Right lobe of liver (tissue), 6 donors: ENCODE data around the gene MID1. TPM values are rescaled to one million over a fixed set of nuclear protein-coding genes. Genes with fewer than 3 reads are reported as not detected.

Experiments used
- ATAC-seq, 4 donors: fragments of 200-7000 bp; cut with Tn5 transposase; one replicate each; pipeline ENCODE4 v1.9.1; 2020; ENCODE audit warnings: mild to moderate bottlenecking in 4 of 4, moderate library complexity in 4 of 4
- DNase-seq, 3 donors: peaks; one replicate each; pipeline ENCODE4 v3.0.0-alpha.2; 2020
- H3K27ac ChIP-seq, 3 donors: fragments of 200-600 bp; one replicate each; pipeline ENCODE4 v1.8.0; 2022
- H3K27me3 ChIP-seq, 2 donors: fragments of 200-600 bp; one replicate each; pipeline ENCODE4 v1.8.0; 2022
- H3K36me3 ChIP-seq, 4 donors: fragments of 200-600 bp; sonication (generic) in 1 of 4; one replicate each; pipeline versions ENCODE4 v1.5.1 to v1.8.0; 2017 to 2022; ENCODE audit warnings: control low read depth in 1 of 4
- H3K4me1 ChIP-seq, 4 donors: fragments of 200-600 bp; sonication (generic) in 1 of 4; one replicate each; pipeline versions ENCODE4 v1.5.1 to v1.8.0; 2017 to 2022; ENCODE audit warnings: control low read depth in 1 of 4
- H3K4me3 ChIP-seq, 3 donors: fragments of 200-600 bp; one replicate each; pipeline ENCODE4 v1.8.0; 2022
- H3K9me3 ChIP-seq, 4 donors: fragments of 200-600 bp; sonication (generic) in 1 of 4; one replicate each; pipeline versions ENCODE4 v1.5.1 to v1.8.0; 2017 to 2022; ENCODE audit warnings: control low read depth in 1 of 4
- CTCF ChIP-seq, 4 donors: fragments of 200-600 bp in 3 of 4; fragments of 450-650 bp in 1 of 4; IDR thresholded peaks; one replicate each; pipeline versions ENCODE4 v1.5.1 to v1.8.0; 2016 to 2022; ENCODE audit warnings: antibody characterized with exemption in 4 of 4, mild to moderate bottlenecking in 2 of 4
- POLR2A ChIP-seq: fragments of 450-650 bp; IDR thresholded peaks from one replicate; pipeline ENCODE4 v1.6.1; 2017; ENCODE audit warnings: antibody characterized with exemption, mild to moderate bottlenecking
- WGBS: methylation state at CpG from one replicate; pipeline ENCODE4 v1.1.6; 2018; ENCODE audit warnings: low coverage, low lambda C conversion rate; ENCODE audit not compliant: insufficient coverage; ENCODE audit errors: missing lambda C conversion rate; 5-methylcytosine and 5-hydroxymethylcytosine counted together
- intact Hi-C, 2 donors: fragments of 100-400 bp; cut with DNase I; formaldehyde crosslinking; loops; one replicate each; pipeline versions ENCODE4 v1.11.2 to v1.14.1; 2022
- total RNA-seq, 6 experiments: library from RNA; depleted of rRNA in 2 of 6; stranded (reverse); fragments of >200 nt in 2 of 6; fragmentation: NEBNext Ultra II Directional in 3 of 6; extraction: Animal tissue kit (Norgen Biotek cat#: 25700) in 3 of 6; gene quantifications; one replicate each; pipeline versions ENCODE4 v1.1.0 to v1.2.4, GENCODE V29; 2016 to 2023
- donor health status: DM: no; HTN: yes; CAD: no.
- donor health status: DM: no; HTN: no; CAD: no.
- donor health status: DM: no; HTN: no; CAD: no.
- donor health status: DM: no; HTN: yes; CAD: no.
- donor health status: DM: no; HTN: yes; CAD: no.

Gene MID1
- total RNA-seq, 6 experiments from 2014 or later: 2.2 to 10.0 (median 4.6) TPM

- 56% methylated on average over 3 of the region's 3 CpGs for WGBS
- TF ChIP-seq CTCF (IDR thresholded peaks at IDR 0.05) (no peak), POLR2A (no peak)
- intact Hi-C loops: no loop called here
- ATAC-seq (no peak), DNase-seq (no peak)
- H3K36me3 ChIP-seq: no peaks in the 10 kb centered on the region
- H3K27me3 ChIP-seq: no peaks in the 10 kb centered on the region
- no peak overlapping the region for H3K27ac ChIP-seq
- no peaks in the 10 kb centered on the region for H3K9me3 ChIP-seq
- H3K4me1 ChIP-seq: no peaks in the 10 kb centered on the region
- no peak overlapping the region for H3K4me3 ChIP-seq
Observed at GRCh38 chrX:10622197-10622596, 1.8 kb upstream of the MID1 start.

GRCh38 chrX:10619425-10620046 is 849 bp downstream of the MID1 start:
- DNase-seq (no peak), ATAC-seq (peak; percentile 15 to 40 (median 30))
- H3K36me3 ChIP-seq: no peaks in the 10 kb centered on the region
- peak overlapping the region; percentile 46 to 56 (median 53) for H3K4me3 ChIP-seq
- TF ChIP-seq CTCF (IDR thresholded peaks at IDR 0.05) (no peak), POLR2A (no peak)
- H3K4me1 ChIP-seq: no peaks in the 10 kb centered on the region
- H3K27me3 ChIP-seq: no peaks in the 10 kb centered on the region
- no peaks in the 10 kb centered on the region for H3K9me3 ChIP-seq
- intact Hi-C loops: no loop called here
- peak overlapping the region; percentile 41 to 73 (median 53) for H3K27ac ChIP-seq
- 12% methylated on average over 11 of the region's 11 CpGs for WGBS

GRCh38 chrX:10618961-10619360 is 1.4 kb downstream of the MID1 start:
- H3K27ac ChIP-seq: peak overlapping the region in 1 of 3 donors; percentile 73
- no peaks in the 10 kb centered on the region for H3K27me3 ChIP-seq
- TF ChIP-seq CTCF (IDR thresholded peaks at IDR 0.05): no peak
- TF ChIP-seq POLR2A: no peak
- no peaks in the 10 kb centered on the region for H3K9me3 ChIP-seq
- intact Hi-C loops: no loop called here
- H3K36me3 ChIP-seq: no peaks in the 10 kb centered on the region
- H3K4me1 ChIP-seq: no peaks in the 10 kb centered on the region
- DNase-seq: no peak
- no peak for ATAC-seq
- WGBS: 23% methylated on average over 13 of the region's 13 CpGs
- H3K4me3 ChIP-seq: peak overlapping the region; percentile 46 to 56 (median 53)

- intact Hi-C loops: no loop called here
- TF ChIP-seq CTCF (IDR thresholded peaks at IDR 0.05) (no peak), POLR2A (no peak)
- H3K9me3 ChIP-seq: no peaks in the 10 kb centered on the region
- no peak overlapping the region for H3K27ac ChIP-seq
- H3K27me3 ChIP-seq: no peaks in the 10 kb centered on the region
- no peaks in the 10 kb centered on the region for H3K4me1 ChIP-seq
- H3K36me3 ChIP-seq: no peaks in the 10 kb centered on the region
- ATAC-seq (peak in 1 of 4 donors; percentile 29), DNase-seq (no peak)
- no peak overlapping the region for H3K4me3 ChIP-seq
- 33% methylated on average over 2 of the region's 3 CpGs for WGBS
Observed at GRCh38 chrX:10617999-10618351, 2.4 kb downstream of the MID1 start.
